Neural crest cell (in vitro differentiated cells): Measurements from ENCODE around the gene FSTL5. TPM values are rescaled to one million over a fixed set of nuclear protein-coding genes. Genes with fewer than 3 reads are reported as not detected.
"Not testable (repeated sequence)": the region's sequence is repeated elsewhere in the genome, so short reads cannot be mapped to it uniquely, and the experiment has no call there.

ENCODE experiments used
- DNase-seq: peaks from one replicate; pipeline ENCODE4 v3.0.0; 2021; ENCODE audit warnings: low read depth, mixed read lengths, low spot score
- H3K27ac Mint-ChIP-seq: one replicate; pipeline ENCODE4 v1.8.0; 2021; ENCODE audit warnings: mild to moderate bottlenecking, mixed read lengths; ENCODE audit not compliant: unreplicated experiment
- H3K27me3 Mint-ChIP-seq: 2 replicates; pipeline ENCODE4 v1.8.0; 2021; ENCODE audit warnings: low read depth, mild to moderate bottlenecking, mixed read lengths
- H3K36me3 Mint-ChIP-seq: 2 replicates; pipeline ENCODE4 v1.8.0; 2021; ENCODE audit warnings: low read depth, mild to moderate bottlenecking, mixed read lengths
- H3K4me1 Mint-ChIP-seq: 2 replicates; pipeline ENCODE4 v1.8.0; 2021; ENCODE audit warnings: mixed read lengths
- H3K4me3 Mint-ChIP-seq: one replicate; pipeline ENCODE4 v1.8.0; 2021; ENCODE audit warnings: mild to moderate bottlenecking, mixed read lengths
- H3K9me3 Mint-ChIP-seq: 2 replicates; pipeline ENCODE4 v1.8.0; 2021; ENCODE audit warnings: mixed read lengths
- CTCF ChIP-seq: fragments of 200-600 bp; sonication (generic); conservative IDR thresholded peaks from 2 replicates; pipeline ENCODE4 v1.5.0; 2021; ENCODE audit warnings: antibody characterized with exemption, mild to moderate bottlenecking
- total RNA-seq: library from RNA; stranded (reverse); gene quantifications from 2 replicates; pipeline ENCODE4 v1.2.1, GENCODE V29; 2021

FSTL5 gene
- total RNA-seq, 1 donor from 2014 or later, result 7.4 TPM

GRCh38 chr4:161791796-161792556, 371.8 kb downstream of the FSTL5 start:
- no peak for DNase-seq
- Mint-ChIP-seq H3K4me1 (no peaks in the 10 kb centered on the region), H3K27me3 (no peaks in the 10 kb centered on the region), H3K27ac (no peak overlapping the region), H3K36me3 (peaks cover 3% of the 10 kb centered on the region), H3K9me3 (no peaks in the 10 kb centered on the region), H3K4me3 (no peak overlapping the region)
- no peak for TF ChIP-seq CTCF

- no peak for TF ChIP-seq CTCF
- Mint-ChIP-seq H3K27me3 (no peaks in the 10 kb centered on the region), H3K27ac (no peak overlapping the region), H3K36me3 (no peaks in the 10 kb centered on the region), H3K4me3 (no peak overlapping the region), H3K4me1 (no peaks in the 10 kb centered on the region), H3K9me3 (peaks cover 2% of the 10 kb centered on the region)
- no peak for DNase-seq
These were observed 396.7 kb downstream of the FSTL5 start for GRCh38 chr4:161767116-161767515.

- Mint-ChIP-seq H3K4me3 (no peak overlapping the region), H3K27ac (no peak overlapping the region), H3K27me3 (no peaks in the 10 kb centered on the region), H3K9me3 (no peaks in the 10 kb centered on the region), H3K4me1 (peaks cover 3% of the 10 kb centered on the region), H3K36me3 (no peaks in the 10 kb centered on the region)
- no peak for DNase-seq
- no peak for TF ChIP-seq CTCF
These were observed 401.0 kb downstream of the FSTL5 start for GRCh38 chr4:161762796-161763195.

- no peak for TF ChIP-seq CTCF
- DNase-seq, result no peak
- peaks cover 3% of the 10 kb centered on the region for H3K4me1 Mint-ChIP-seq
- H3K36me3 Mint-ChIP-seq, result no peaks in the 10 kb centered on the region
- H3K27ac Mint-ChIP-seq, result no peak overlapping the region
- H3K4me3 Mint-ChIP-seq, result no peak overlapping the region
- no peaks in the 10 kb centered on the region for H3K27me3 Mint-ChIP-seq
- H3K9me3 Mint-ChIP-seq, result no peaks in the 10 kb centered on the region
These were observed 403.8 kb downstream of the FSTL5 start for GRCh38 chr4:161760008-161760407.

GRCh38 chr4:161758412-161758811, 405.4 kb downstream of the FSTL5 start:
- H3K36me3 Mint-ChIP-seq, H3K27ac Mint-ChIP-seq, DNase-seq: not testable (repeated sequence)

GRCh38 chr4:161728929-161729328, 434.9 kb downstream of the FSTL5 start:
- H3K9me3 Mint-ChIP-seq, result no peaks in the 10 kb centered on the region
- no peak overlapping the region for H3K4me3 Mint-ChIP-seq
- no peak for TF ChIP-seq CTCF
- DNase-seq, result no peak
- no peaks in the 10 kb centered on the region for H3K4me1 Mint-ChIP-seq
- H3K27me3 Mint-ChIP-seq, result no peaks in the 10 kb centered on the region
- no peak overlapping the region for H3K27ac Mint-ChIP-seq
- no peaks in the 10 kb centered on the region for H3K36me3 Mint-ChIP-seq

More at GRCh38 chr4:161758412-161758811, 405.4 kb downstream of the FSTL5 start:
- H3K27me3 Mint-ChIP-seq, H3K4me1 Mint-ChIP-seq, H3K9me3 Mint-ChIP-seq, H3K4me3 Mint-ChIP-seq: not testable (repeated sequence)
